MM.1S (cell line): Measurements from ENCODE around the gene SPECC1L.

Experiments used
- CTCF ChIP-seq: fragments of 300-600 bp; sonication (generic); IDR thresholded peaks from 2 replicates; pipeline ENCODE4 v1.5.1; 2016; ENCODE audit warnings: antibody characterized with exemption, low read length, mixed read lengths
- EZH2 ChIP-seq: fragments of 300-600 bp; sonication (generic); optimal IDR thresholded peaks from 2 replicates; pipeline ENCODE3; 2017; ENCODE audit warnings: low read depth, mild to moderate bottlenecking, antibody characterized with exemption, low read length, mixed read lengths
- EZH2phosphoT487 ChIP-seq: fragments of 300-600 bp; sonication (generic); IDR thresholded peaks from 2 replicates; pipeline ENCODE4 v1.6.1; 2018; ENCODE audit warnings: antibody characterized with exemption, low read length

DNA sequence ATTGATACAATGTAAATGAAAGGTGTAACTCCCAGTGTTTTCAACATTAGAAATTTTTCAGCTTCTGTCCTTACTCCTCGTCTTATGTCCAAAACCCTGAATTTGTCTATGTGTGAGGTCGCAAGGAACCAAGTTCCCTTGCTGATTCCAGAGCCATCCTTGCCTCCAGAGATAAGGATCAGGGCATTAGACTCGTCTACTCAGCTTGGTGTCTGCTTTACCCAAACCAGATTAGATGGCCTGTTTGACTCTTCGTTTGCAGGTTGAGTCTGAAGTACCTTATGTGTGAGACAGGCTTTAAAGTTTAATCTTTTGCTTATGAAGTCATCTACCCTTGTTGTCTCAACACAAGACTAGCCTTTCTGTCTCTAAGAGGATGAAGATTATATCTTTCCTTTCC lies 55.6 kb downstream of the SPECC1L start:
- TF ChIP-seq CTCF (no peak), EZH2phosphoT487 (no peak), EZH2 (no peak)
